ENCODE measurements around the gene AKR7A2.

The AKR7A2 gene

GRCh38 chr1:19323987-19324664 lies 12.2 kb upstream of the AKR7A2 start:
- TF ChIP-seq CTCF (IDR thresholded peaks at IDR 0.05; ENCODE audit: low read depth, low read length): no peak
- no peak overlapping the region for H3K4me3 ChIP-seq (replicated peaks in 1 of 2; ENCODE audit: low read depth in 2 of 2, low read length in 2 of 2)
- no peak for DNase-seq (ENCODE audit: low read depth in 2 of 2)

- no peak overlapping the region for H3K4me3 ChIP-seq (replicated peaks in 1 of 2; ENCODE audit: low read depth in 2 of 2, low read length in 2 of 2)
- TF ChIP-seq CTCF (IDR thresholded peaks at IDR 0.05; ENCODE audit: low read depth, low read length): no peak
- DNase-seq (ENCODE audit: low read depth in 2 of 2): no peak
These were observed 10.5 kb upstream of the AKR7A2 start for GRCh38 chr1:19322481-19322880.

- TF ChIP-seq CTCF (IDR thresholded peaks at IDR 0.05; ENCODE audit: low read depth, low read length): no peak
- DNase-seq (ENCODE audit: low read depth in 2 of 2): no peak
- H3K4me3 ChIP-seq (replicated peaks in 1 of 2; ENCODE audit: low read depth in 2 of 2, low read length in 2 of 2): no peak overlapping the region
These were observed 9.1 kb upstream of the AKR7A2 start for GRCh38 chr1:19321071-19321470.

- TF ChIP-seq CTCF (IDR thresholded peaks at IDR 0.05; ENCODE audit: low read depth, low read length): no peak
- DNase-seq (ENCODE audit: low read depth in 2 of 2): no peak
- no peak overlapping the region for H3K4me3 ChIP-seq (replicated peaks in 1 of 2; ENCODE audit: low read depth in 2 of 2, low read length in 2 of 2)
These were observed 7.3 kb upstream of the AKR7A2 start for GRCh38 chr1:19319196-19319595.

- TF ChIP-seq CTCF (IDR thresholded peaks at IDR 0.05; ENCODE audit: low read depth, low read length): no peak
- DNase-seq (ENCODE audit: low read depth in 2 of 2): no peak
- no peak overlapping the region for H3K4me3 ChIP-seq (replicated peaks in 1 of 2; ENCODE audit: low read depth in 2 of 2, low read length in 2 of 2)
These were observed 5.4 kb upstream of the AKR7A2 start for GRCh38 chr1:19317126-19317910.

GRCh38 chr1:19315378-19316198 lies 3.6 kb upstream of the AKR7A2 start:
- no peak overlapping the region for H3K4me3 ChIP-seq (replicated peaks in 1 of 2; ENCODE audit: low read depth in 2 of 2, low read length in 2 of 2)
- TF ChIP-seq CTCF (IDR thresholded peaks at IDR 0.05; ENCODE audit: low read depth, low read length): no peak
- peak; percentile 42 to 60 for DNase-seq (ENCODE audit: low read depth in 2 of 2)
